GM12875 (cell line): Measurements from ENCODE around the gene THOC1.

Experiments
- H3K4me3 ChIP-seq: one replicate; pipeline ENCODE4 v1.5.1; 2011; ENCODE audit warnings: low read depth, low read length, control low read depth
- TF ChIP-seq, protein P1 (sequence below): IDR thresholded peaks from 2 replicates; pipeline ENCODE4 v1.5.1; 2011; ENCODE audit warnings: low read depth, mild to moderate bottlenecking, control low read depth, inconsistent platforms, low read length, moderate library complexity, borderline replicate concordance; ENCODE audit not compliant: insufficient read depth

THOC1 gene

DNA sequence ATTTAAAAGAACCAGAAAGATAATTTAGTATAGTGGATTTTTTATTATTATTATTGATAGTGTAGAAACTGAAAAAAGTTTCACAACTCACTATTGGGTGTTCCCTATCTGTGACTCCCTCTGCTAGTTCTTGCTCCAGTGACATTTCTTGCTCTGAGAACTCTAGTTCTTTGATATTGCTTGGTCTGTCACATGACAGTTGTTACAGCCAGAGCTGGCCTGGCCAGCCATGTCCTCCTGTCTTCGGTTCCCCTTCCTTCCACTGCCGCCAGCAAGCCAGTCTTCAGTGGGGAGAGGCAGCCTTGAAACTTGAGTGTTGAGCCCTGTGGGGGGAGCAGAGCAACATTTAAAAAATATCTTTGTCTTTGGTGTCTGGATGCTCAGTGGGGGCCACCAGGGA lies 7.6 kb upstream of the THOC1 start:
- TF ChIP-seq, protein P1, sequence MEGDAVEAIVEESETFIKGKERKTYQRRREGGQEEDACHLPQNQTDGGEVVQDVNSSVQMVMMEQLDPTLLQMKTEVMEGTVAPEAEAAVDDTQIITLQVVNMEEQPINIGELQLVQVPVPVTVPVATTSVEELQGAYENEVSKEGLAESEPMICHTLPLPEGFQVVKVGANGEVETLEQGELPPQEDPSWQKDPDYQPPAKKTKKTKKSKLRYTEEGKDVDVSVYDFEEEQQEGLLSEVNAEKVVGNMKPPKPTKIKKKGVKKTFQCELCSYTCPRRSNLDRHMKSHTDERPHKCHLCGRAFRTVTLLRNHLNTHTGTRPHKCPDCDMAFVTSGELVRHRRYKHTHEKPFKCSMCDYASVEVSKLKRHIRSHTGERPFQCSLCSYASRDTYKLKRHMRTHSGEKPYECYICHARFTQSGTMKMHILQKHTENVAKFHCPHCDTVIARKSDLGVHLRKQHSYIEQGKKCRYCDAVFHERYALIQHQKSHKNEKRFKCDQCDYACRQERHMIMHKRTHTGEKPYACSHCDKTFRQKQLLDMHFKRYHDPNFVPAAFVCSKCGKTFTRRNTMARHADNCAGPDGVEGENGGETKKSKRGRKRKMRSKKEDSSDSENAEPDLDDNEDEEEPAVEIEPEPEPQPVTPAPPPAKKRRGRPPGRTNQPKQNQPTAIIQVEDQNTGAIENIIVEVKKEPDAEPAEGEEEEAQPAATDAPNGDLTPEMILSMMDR = no peak

DNA sequence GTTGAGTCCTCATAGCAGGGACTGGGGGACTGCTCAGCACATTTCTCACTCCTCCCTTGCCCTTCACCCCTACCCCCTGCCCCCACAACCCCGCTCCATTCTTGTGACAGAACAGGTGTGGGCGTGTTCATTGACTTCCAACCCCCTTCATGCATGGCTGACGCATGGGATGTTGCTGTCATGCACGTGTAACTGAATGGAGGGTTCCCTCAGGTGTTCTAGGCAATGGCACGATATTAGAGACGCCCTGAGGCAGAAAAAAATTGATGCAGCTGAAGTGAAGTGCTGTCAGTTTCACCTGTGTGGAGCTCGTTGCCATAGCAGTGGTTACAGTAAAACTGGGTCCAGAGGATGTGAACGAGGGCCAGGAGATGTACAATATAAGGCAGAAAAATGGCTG lies 6.5 kb upstream of the THOC1 start:
- H3K4me3 ChIP-seq = no peak overlapping the region
- TF ChIP-seq, protein P1 = no peak

More for the DNA sequence above, 7.6 kb upstream of the THOC1 start:
- H3K4me3 ChIP-seq = no peak overlapping the region

DNA sequence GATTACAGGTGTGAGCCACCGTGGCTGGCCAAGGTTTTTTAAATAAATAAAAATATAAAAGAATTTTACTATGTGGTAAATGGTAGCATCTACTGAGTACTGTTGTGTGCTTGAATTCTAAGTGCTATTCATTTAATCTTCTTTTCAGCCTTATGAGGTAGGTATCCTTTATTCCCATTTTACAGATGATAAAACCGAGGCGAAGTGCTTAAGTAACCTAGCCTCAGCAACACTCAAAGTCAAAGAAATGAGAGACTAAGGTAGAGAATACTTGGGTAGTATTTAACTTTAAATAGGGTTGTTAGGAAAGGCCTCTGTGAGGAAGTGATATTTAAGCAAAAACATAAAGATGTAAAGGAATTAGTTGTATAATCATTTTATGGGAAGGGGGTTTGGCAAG lies 5.7 kb upstream of the THOC1 start:
- H3K4me3 ChIP-seq = no peak overlapping the region
- TF ChIP-seq, protein P1 = no peak

DNA sequence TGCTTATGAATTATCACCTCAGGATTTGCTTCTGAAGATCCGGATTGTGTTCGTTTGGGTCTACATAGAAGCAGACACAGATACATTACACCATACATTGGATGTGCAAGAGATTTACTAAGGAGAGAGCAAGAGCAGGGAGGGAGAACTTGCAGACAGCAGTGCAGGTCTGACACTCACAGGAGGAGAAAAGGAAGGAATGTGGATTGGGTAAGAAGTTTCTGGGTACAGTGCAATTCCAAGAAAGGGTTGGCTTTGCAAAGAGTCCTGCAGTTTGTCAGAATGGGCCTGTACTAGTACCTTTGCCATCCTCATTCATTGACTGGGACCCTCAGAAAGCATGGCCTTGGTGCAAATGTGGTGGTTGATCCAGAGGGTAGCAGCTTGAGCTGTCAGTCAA lies 4.8 kb upstream of the THOC1 start:
- TF ChIP-seq, protein P1 = no peak

DNA sequence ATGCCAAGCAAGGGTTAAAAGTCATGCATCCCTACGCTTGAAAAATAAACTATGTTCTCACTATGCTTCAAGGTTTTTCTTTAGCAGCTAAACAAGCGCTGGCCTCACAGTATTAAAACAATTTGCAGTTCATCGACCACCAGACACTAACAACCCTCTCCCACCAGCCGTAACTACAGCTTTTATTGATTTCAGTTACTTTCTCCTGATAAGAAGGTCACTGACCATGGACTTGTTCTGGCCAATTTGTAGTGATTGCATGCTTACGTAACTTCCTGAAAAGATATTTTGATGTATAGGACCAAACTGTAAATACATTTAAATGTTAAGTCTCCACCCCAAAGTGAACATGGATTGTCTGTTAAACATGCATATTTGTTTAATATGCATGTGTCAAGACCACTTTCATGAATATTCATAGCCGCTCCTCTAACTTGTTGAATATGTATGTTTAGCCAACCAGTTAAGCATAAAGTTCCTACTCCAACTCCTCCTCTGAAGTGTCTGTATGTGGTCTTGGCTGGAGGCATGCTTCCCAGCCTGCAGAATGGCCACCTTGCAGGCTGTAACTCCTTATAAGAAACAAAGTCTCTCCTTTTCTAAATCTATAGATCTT lies 1.7 kb upstream of the THOC1 start:
- H3K4me3 ChIP-seq = no peak overlapping the region
- TF ChIP-seq, protein P1 = no peak

More for the DNA sequence above, 4.8 kb upstream of the THOC1 start:
- no peak overlapping the region for H3K4me3 ChIP-seq

DNA sequence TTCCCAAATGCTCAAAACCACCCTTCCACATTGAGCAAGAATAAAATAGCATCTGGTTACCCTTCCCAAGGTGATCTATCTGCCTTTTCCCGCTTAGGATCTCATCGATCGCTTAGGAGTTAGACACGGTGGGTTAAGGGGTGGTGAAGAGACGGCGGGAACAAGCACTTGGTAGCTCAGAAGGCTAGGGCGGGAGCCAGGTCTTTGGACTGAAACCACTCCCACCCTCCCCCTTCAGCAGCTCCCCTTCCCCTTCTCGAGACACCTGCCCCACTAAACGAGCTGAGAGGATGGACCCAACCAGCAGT lies 513 bp downstream of the THOC1 start:
- TF ChIP-seq, protein P1 = no peak
- peak overlapping the region; percentile 85 for H3K4me3 ChIP-seq

DNA sequence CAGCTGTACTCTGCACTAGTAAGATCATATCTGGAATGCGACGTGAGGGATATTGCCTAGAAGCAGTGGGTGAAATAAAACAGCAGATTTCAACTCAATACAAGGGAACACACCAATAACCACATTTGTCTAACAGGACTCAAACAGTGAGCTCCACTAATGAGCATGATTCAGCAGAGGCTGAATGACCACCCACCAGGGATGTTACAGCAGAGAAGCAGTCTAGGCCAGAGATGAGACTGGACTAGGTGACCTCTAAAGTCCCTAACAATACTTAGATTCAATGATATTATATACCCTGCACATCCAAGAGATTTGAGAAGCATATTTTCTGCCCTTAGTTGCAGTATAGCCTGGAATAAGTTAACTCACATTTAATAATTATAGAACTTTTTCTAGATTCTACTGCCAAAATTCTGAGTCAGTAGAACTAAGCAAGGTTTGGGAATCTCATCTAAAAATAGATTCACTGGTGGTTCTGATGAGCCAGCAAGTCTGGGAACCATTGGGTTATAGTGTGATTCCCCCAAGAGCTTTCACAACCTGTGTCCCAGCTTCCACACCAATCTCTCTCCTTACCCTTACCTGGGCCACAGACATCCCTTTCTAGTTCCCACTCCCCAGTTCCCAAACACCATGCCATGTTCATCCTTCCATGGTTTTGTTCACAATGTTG lies 6.3 kb downstream of the THOC1 start:
- H3K4me3 ChIP-seq = no peak overlapping the region
- TF ChIP-seq, protein P1 = no peak
